ENCODE measurements around the gene ZBTB7A. TPM values are rescaled to one million over a fixed set of nuclear protein-coding genes. Genes with fewer than 3 reads are reported as not detected.

Gene ZBTB7A
- total and polyA plus RNA-seq, 2 experiments from 2014 or later: 17.8 to 41.3 TPM

DNA sequence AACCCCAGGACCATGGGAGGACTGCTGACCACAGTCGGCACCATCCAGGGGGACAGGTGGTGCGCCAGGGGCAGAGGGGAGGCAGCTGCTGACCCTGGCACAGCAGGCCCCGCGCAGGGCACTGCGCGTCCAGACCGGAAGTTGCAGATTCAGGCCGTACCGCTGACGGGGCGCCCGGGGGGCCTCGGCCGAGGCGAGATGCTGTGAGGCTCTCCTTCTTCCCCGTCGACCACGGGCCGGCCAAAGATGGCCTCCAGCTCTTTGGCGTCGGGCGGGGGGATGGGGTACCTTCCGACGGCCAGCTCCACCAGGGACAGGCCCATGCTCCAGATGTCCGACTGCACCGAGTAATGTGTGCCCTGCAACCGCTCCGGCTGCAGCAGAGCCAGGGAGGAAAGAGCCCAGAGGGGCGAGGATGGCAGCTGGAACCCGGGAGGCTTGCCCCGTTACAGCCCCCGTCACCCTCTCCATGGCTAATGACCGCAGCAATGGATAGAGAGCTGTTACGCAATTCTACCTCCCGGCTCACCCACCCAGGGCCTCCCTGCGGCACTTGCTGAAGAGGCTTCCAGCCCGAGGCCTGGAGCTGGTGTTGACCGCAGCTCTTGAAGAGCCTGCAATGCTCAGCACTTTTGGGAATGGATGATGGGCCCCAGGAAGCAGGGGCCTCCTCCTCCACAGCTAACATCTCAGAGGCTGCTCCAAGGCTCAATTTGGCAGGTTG is 32.5 kb upstream of the ZBTB7A start:
- Histone ChIP-seq H3K36me3 (ENCODE audit: low read depth) (no peaks in the 10 kb centered on the region; the same call in 1 of the 2 replicates), H3K4me3 (no peak overlapping the region), H3K9me2 (ENCODE audit: insufficient read depth) (no peaks in the 10 kb centered on the region), H3K27me3 (replicated peaks; ENCODE audit: insufficient read depth) (no peaks in the 10 kb centered on the region), H3K9me3 (ENCODE audit: low read depth) (no peaks in the 10 kb centered on the region), H3K4me2 (ENCODE audit: unreplicated experiment) (no peak overlapping the region), H3K4me1 (ENCODE audit: insufficient read depth) (no peaks in the 10 kb centered on the region), H3K79me2 (ENCODE audit: insufficient read depth) (no peaks in the 10 kb centered on the region), H4K20me1 (ENCODE audit: insufficient read depth) (no peaks in the 10 kb centered on the region), H3K27ac (no peak overlapping the region), H3K9ac (no peak overlapping the region), H3F3A (ENCODE audit: insufficient read depth) (no peaks in the 10 kb centered on the region), H2AFZ (no peak overlapping the region)
- whole genome bisulfite sequencing, 2 experiments (ENCODE audit: low coverage in 1 of 2, low lambda C conversion rate in 2 of 2, missing lambda C conversion rate in 2 of 2): 92 to 95% methylated on average over 25 to 38 of the region's 38 CpGs
- no peak for DNase-seq
- no peak for TF ChIP-seq EZH2phosphoT487 (IDR thresholded peaks at IDR 0.05; ENCODE audit: insufficient read depth, low read depth)
- in situ Hi-C loops (cut with MboI): no loop called here

DNA sequence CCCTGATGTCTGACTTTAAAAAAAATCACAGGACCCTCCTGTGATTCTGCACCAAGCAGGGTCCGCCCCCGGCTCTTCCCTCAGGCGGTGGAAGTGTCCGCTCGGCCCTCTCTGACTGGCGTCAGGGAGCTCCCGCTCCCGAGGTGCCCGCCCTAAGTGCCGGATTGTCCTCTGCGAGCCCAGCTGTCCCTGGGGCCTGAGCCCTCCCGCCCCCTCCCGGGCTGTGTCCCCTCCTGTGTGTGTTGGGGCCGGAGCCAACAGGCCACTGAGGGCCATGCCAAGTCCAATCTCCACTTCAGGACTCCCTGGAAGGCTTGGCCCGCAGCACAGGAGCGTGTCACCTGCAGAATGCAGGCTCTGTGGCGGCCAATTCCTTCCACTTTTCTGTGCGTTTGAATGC is 31.8 kb upstream of the ZBTB7A start:
- Histone ChIP-seq H3K9me2 (ENCODE audit: insufficient read depth) (no peaks in the 10 kb centered on the region), H2AFZ (no peak overlapping the region), H3K27me3 (replicated peaks; ENCODE audit: insufficient read depth) (no peaks in the 10 kb centered on the region), H3K4me1 (ENCODE audit: insufficient read depth) (no peaks in the 10 kb centered on the region), H3K36me3 (ENCODE audit: low read depth) (no peaks in the 10 kb centered on the region; the same call in 1 of the 2 replicates), H3F3A (ENCODE audit: insufficient read depth) (no peaks in the 10 kb centered on the region), H3K79me2 (ENCODE audit: insufficient read depth) (no peaks in the 10 kb centered on the region), H3K4me2 (ENCODE audit: unreplicated experiment) (no peak overlapping the region), H3K4me3 (no peak overlapping the region), H3K9ac (no peak overlapping the region), H3K9me3 (ENCODE audit: low read depth) (no peaks in the 10 kb centered on the region), H3K27ac (no peak overlapping the region), H4K20me1 (ENCODE audit: insufficient read depth) (no peaks in the 10 kb centered on the region)
- WGBS, 2 experiments (ENCODE audit: low coverage in 1 of 2, low lambda C conversion rate in 2 of 2, missing lambda C conversion rate in 2 of 2): 93 to 97% methylated on average over 16 to 18 of the region's 18 CpGs
- TF ChIP-seq EZH2 (IDR thresholded peaks at IDR 0.05; ENCODE audit: insufficient read depth, poor library complexity, severe bottlenecking): no peak
- no peak for DNase-seq
- in situ Hi-C loops (cut with MboI): no loop called here

DNA sequence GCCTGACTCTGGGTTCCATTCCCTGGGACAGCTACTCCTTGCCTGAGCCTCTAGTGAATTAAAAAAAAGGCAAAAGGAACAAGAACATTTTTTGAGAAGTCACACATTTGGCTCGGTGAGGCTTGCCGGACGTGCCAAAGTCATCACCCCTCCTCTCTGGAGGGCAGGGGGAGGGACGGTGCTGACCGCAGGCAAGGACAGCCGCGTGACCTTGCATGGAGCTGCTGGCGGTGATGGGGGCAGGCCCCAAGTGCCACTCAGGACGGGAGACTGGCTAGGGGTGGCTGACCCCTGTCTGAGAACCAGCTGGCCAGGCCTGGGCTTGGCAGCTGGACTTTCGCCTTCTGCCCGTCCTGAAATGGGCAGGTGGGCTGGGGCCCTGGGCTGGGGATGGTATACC is 30.8 kb upstream of the ZBTB7A start:
- H3F3A ChIP-seq (ENCODE audit: insufficient read depth): no peaks in the 10 kb centered on the region
- H4K20me1 ChIP-seq (ENCODE audit: insufficient read depth): no peaks in the 10 kb centered on the region
- no peak overlapping the region for H3K9ac ChIP-seq
- no peak overlapping the region for H3K4me3 ChIP-seq
- in situ Hi-C loops (cut with MboI): no loop called here
- H3K9me3 ChIP-seq (ENCODE audit: low read depth): no peaks in the 10 kb centered on the region
- H3K79me2 ChIP-seq (ENCODE audit: insufficient read depth): no peaks in the 10 kb centered on the region
- no peak overlapping the region for H3K4me2 ChIP-seq (ENCODE audit: unreplicated experiment)
- H2AFZ ChIP-seq: no peak overlapping the region
- TF ChIP-seq EZH2phosphoT487 (IDR thresholded peaks at IDR 0.05; ENCODE audit: insufficient read depth, low read depth) (no peak), EZH2 (IDR thresholded peaks at IDR 0.05; ENCODE audit: insufficient read depth, poor library complexity, severe bottlenecking) (no peak)
- no peaks in the 10 kb centered on the region; the same call in 1 of the 2 replicates for H3K36me3 ChIP-seq (ENCODE audit: low read depth)
- no peaks in the 10 kb centered on the region for H3K9me2 ChIP-seq (ENCODE audit: insufficient read depth)
- WGBS, 2 experiments (ENCODE audit: low coverage in 1 of 2, low lambda C conversion rate in 2 of 2, missing lambda C conversion rate in 2 of 2): 85 to 93% methylated on average over 11 of the region's 11 CpGs
- DNase-seq: no peak
- no peaks in the 10 kb centered on the region for H3K4me1 ChIP-seq (ENCODE audit: insufficient read depth)
- H3K27ac ChIP-seq: no peak overlapping the region
- H3K27me3 ChIP-seq (replicated peaks; ENCODE audit: insufficient read depth): no peaks in the 10 kb centered on the region

DNA sequence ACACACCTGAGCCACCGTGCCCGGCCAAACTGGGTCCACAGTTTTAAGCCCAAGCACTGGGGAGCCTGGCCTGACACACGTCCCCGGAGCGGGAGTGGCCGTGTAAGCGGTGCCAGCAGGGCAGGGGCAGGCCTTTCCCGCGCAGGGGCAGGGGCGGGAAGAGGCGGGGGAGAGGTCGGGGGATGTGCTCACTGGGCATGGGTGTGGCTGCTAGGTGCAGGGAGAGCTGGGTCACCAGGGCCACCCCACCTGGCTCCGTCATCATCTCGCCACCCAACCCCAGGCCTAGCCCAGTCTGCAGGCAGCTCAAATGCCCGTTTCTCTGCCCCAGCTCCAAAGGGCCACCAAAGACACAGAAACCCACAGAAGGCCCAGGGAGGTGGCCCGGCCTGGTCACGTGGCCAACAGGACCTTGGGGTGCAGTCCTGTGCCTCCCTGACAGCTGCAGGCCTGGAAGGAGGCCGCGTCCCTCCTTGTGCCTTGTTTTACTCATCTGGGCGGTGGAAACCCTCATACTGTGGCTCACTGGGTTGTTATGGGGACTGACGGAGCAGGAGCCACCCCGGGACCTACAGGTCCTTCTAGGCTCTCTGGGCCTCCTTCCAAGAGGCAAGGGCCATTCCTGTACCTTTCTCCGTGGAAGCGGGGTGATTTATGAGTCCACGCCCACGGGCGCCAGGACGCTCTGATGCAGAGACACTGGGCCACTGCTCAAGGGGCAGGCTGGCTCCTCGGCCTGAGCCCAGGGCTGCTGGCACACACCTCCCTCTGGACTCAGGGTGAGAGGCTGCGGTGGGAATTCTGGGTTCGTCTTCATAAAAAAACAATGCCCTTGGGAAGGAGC is 29.6 kb upstream of the ZBTB7A start:
- H3K36me3 ChIP-seq (ENCODE audit: low read depth): no peaks in the 10 kb centered on the region; the same call in 1 of the 2 replicates
- H4K20me1 ChIP-seq (ENCODE audit: insufficient read depth): no peaks in the 10 kb centered on the region
- H3K9me3 ChIP-seq (ENCODE audit: low read depth): no peaks in the 10 kb centered on the region
- H3K9me2 ChIP-seq (ENCODE audit: insufficient read depth): no peaks in the 10 kb centered on the region
- no peak overlapping the region for H2AFZ ChIP-seq
- H3K27ac ChIP-seq: no peak overlapping the region
- H3K27me3 ChIP-seq (replicated peaks; ENCODE audit: insufficient read depth): no peaks in the 10 kb centered on the region
- no peak overlapping the region for H3K4me3 ChIP-seq
- H3K9ac ChIP-seq: no peak overlapping the region
- in situ Hi-C loops (cut with MboI): no loop called here
- H3K79me2 ChIP-seq (ENCODE audit: insufficient read depth): no peaks in the 10 kb centered on the region
- H3K4me2 ChIP-seq (ENCODE audit: unreplicated experiment): no peak overlapping the region
- TF ChIP-seq EZH2 (IDR thresholded peaks at IDR 0.05; ENCODE audit: insufficient read depth, poor library complexity, severe bottlenecking): no peak
- 90% methylated on average over 29 to 30 of the region's 31 CpGs for WGBS, 2 experiments (ENCODE audit: low coverage in 1 of 2, low lambda C conversion rate in 2 of 2, missing lambda C conversion rate in 2 of 2)
- no peaks in the 10 kb centered on the region for H3K4me1 ChIP-seq (ENCODE audit: insufficient read depth)
- DNase-seq: no peak
- H3F3A ChIP-seq (ENCODE audit: insufficient read depth): no peaks in the 10 kb centered on the region
